Suprapubic skin (tissue), 4 donors: Measurements from ENCODE around the gene CENPX.

Experiments used
- CTCF ChIP-seq, 2 donors: fragments of 200-600 bp in 1 of 2; fragments of 450-650 bp in 1 of 2; sonication (generic) in 1 of 2; IDR thresholded peaks; one replicate each; pipeline ENCODE4 v1.5.1; 2016 to 2019; ENCODE audit warnings: antibody characterized with exemption in 2 of 2, mild to moderate bottlenecking in 1 of 2, moderate library complexity in 1 of 2
- EP300 ChIP-seq: sonication (generic); formaldehyde crosslinking; IDR thresholded peaks from one replicate; pipeline ENCODE4 v1.6.1; 2017; ENCODE audit warnings: antibody characterized with exemption
- POLR2A ChIP-seq, 2 donors: fragments of 450-650 bp; IDR thresholded peaks; one replicate each; pipeline ENCODE4 v1.6.1; 2017; ENCODE audit warnings: antibody characterized with exemption in 2 of 2, mild to moderate bottlenecking in 2 of 2, moderate library complexity in 2 of 2
- POLR2AphosphoS5 ChIP-seq, 3 donors: sonication (generic); formaldehyde crosslinking; IDR thresholded peaks; one replicate each; pipeline ENCODE4 v1.6.1; 2017; ENCODE audit warnings: antibody characterized with exemption in 3 of 3

GRCh38 chr17:82064433-82065192, 41.9 kb upstream of the CENPX start:
- TF ChIP-seq CTCF (IDR thresholded peaks at IDR 0.05) (no peak), EP300 (no peak), POLR2AphosphoS5 (IDR thresholded peaks at IDR 0.05) (no peak), POLR2A (IDR thresholded peaks at IDR 0.05) (no peak)
